ENCODE results near the gene SULT2A1. TPM values are rescaled to one million over a fixed set of nuclear protein-coding genes. Genes with fewer than 3 reads are reported as not detected.

The SULT2A1 gene
- polyA plus RNA-seq, 1 donor (not counting 4 experiments of a cell fraction or from before 2014, with no cell fraction given): not detected

- Histone ChIP-seq H3K9ac (ENCODE audit: control insufficient read depth, extremely low read depth, insufficient read depth, low read length) (no peak overlapping the region), H3K4me1 (ENCODE audit: control insufficient read depth, extremely low read depth, insufficient read depth, low read length) (no peaks in the 10 kb centered on the region), H3K36me3 (ENCODE audit: control insufficient read depth in 2 of 2, extremely low read depth in 1 of 2, insufficient read depth in 2 of 2, low read length in 2 of 2) (no peaks in the 10 kb centered on the region), H2AFZ (ENCODE audit: control insufficient read depth, low read length) (no peak overlapping the region), H3K27me3 (ENCODE audit: control insufficient read depth, extremely low read depth, insufficient read depth, low read length) (no peaks in the 10 kb centered on the region), H3K4me2 (ENCODE audit: control insufficient read depth, extremely low read depth, insufficient read depth, low read depth, low read length) (no peak overlapping the region), H3K9me1 (ENCODE audit: control insufficient read depth, extremely low read depth, insufficient read depth, low read length) (no peaks in the 10 kb centered on the region), H3K27ac (ENCODE audit: control insufficient read depth, insufficient read depth, low read length) (no peak overlapping the region), H3K4me3 (ENCODE audit: control insufficient read depth in 2 of 3, extremely low read depth in 1 of 3, insufficient read depth in 2 of 3, low read depth in 1 of 3, low read length in 3 of 3) (no peak overlapping the region), H4K20me1 (ENCODE audit: control insufficient read depth, extremely low read depth, insufficient read depth, low read length) (no peaks in the 10 kb centered on the region), H3K79me2 (ENCODE audit: control insufficient read depth, insufficient read depth, low read length) (no peaks in the 10 kb centered on the region), H3K9me3 (ENCODE audit: control insufficient read depth, low read depth, low read length) (no peaks in the 10 kb centered on the region)
- DNase-seq (ENCODE audit: low read depth, low spot score) (no peak), FAIRE-seq (no peak)
- dilution Hi-C loops (cut with MboI; ENCODE audit: extremely low pct_ligation_motif_present, low sequenced_read_pairs): no loop called here
- TF ChIP-seq EZH2 (IDR thresholded peaks at IDR 0.05; ENCODE audit: low read length): no peak
- no peak for TF ChIP-seq CTCF (optimal IDR thresholded peaks at IDR 0.05 in 1 of 3, IDR thresholded peaks at IDR 0.05 in 1 of 3, conservative IDR thresholded peaks at IDR 0.05 in 1 of 3; ENCODE audit: extremely low read depth in 1 of 3, insufficient read depth in 2 of 3, low read length in 3 of 3)
These were observed 4.9 kb upstream of the SULT2A1 start for GRCh38 chr19:47890865-47891621.

GRCh38 chr19:47885067-47885463, 1.1 kb downstream of the SULT2A1 start:
- Histone ChIP-seq H2AFZ (ENCODE audit: control insufficient read depth, low read length) (no peak overlapping the region), H3K4me2 (ENCODE audit: control insufficient read depth, extremely low read depth, insufficient read depth, low read depth, low read length) (no peak overlapping the region), H3K9ac (ENCODE audit: control insufficient read depth, extremely low read depth, insufficient read depth, low read length) (no peak overlapping the region), H3K4me1 (ENCODE audit: control insufficient read depth, extremely low read depth, insufficient read depth, low read length) (no peaks in the 10 kb centered on the region), H3K79me2 (ENCODE audit: control insufficient read depth, insufficient read depth, low read length) (no peaks in the 10 kb centered on the region), H3K9me3 (ENCODE audit: control insufficient read depth, low read depth, low read length) (no peaks in the 10 kb centered on the region), H3K27ac (ENCODE audit: control insufficient read depth, insufficient read depth, low read length) (no peak overlapping the region), H3K9me1 (ENCODE audit: control insufficient read depth, extremely low read depth, insufficient read depth, low read length) (no peaks in the 10 kb centered on the region), H3K27me3 (ENCODE audit: control insufficient read depth, extremely low read depth, insufficient read depth, low read length) (peaks cover 4% of the 10 kb centered on the region), H3K36me3 (ENCODE audit: control insufficient read depth in 2 of 2, extremely low read depth in 1 of 2, insufficient read depth in 2 of 2, low read length in 2 of 2) (no peaks in the 10 kb centered on the region), H4K20me1 (ENCODE audit: control insufficient read depth, extremely low read depth, insufficient read depth, low read length) (no peaks in the 10 kb centered on the region), H3K4me3 (ENCODE audit: control insufficient read depth in 2 of 3, extremely low read depth in 1 of 3, insufficient read depth in 2 of 3, low read depth in 1 of 3, low read length in 3 of 3) (no peak overlapping the region)
- FAIRE-seq: no peak
- no peak for DNase-seq (ENCODE audit: low read depth, low spot score)
- dilution Hi-C loops (cut with MboI; ENCODE audit: extremely low pct_ligation_motif_present, low sequenced_read_pairs): no loop called here
- no peak for TF ChIP-seq CTCF (optimal IDR thresholded peaks at IDR 0.05 in 1 of 3, IDR thresholded peaks at IDR 0.05 in 1 of 3, conservative IDR thresholded peaks at IDR 0.05 in 1 of 3; ENCODE audit: extremely low read depth in 1 of 3, insufficient read depth in 2 of 3, low read length in 3 of 3)
- TF ChIP-seq EZH2 (IDR thresholded peaks at IDR 0.05; ENCODE audit: low read length): no peak
